ENCODE data around the gene MRPS18A.

DNA sequence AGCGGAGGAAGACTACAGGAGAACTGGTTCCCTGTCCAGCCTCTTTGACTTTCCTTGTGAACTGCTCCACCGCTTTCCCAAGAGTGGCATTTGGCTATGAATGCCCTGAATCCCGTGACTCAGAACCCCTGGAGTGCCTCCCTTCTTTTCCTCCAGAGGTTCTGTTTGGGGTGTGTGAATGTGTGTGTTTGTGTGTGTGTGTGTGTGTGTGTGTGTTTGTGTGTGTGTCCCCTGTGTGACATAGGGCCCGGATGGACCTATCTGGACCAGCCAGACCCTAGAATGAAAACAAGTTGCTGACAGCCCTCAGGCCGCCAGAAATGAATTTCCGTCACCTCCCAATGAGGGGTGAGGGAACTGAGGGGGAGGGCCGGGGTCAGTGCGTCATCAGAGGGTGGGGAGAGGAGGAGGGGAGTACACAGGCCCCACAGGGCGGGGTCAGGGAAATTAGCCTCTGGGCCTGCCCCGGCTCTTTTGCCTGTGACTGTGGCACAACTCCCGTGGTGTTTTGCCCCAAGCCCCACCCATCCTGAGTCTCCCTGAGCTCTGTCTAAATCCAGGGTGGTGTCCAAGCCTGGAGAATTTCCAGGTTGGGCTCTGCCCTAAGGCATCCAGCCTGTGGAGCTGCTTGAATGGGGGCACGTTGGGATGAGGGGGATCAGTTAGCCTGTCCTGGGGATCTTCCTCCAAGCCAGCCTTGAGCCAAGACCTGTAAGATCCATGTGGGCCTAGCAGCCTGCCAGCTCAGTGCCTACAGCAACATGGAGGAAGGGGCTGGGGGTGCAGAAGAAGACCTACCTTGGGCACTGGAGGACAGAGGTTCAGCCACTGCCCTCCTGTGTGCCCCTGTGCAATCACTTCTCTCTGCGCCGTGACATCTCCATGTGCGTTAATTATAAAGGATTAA is 15.2 kb upstream of the MRPS18A start:
- no peak for TF ChIP-seq EZH2 (IDR thresholded peaks at IDR 0.05; ENCODE audit: borderline replicate concordance, low read length)
- TF ChIP-seq, protein P1, sequence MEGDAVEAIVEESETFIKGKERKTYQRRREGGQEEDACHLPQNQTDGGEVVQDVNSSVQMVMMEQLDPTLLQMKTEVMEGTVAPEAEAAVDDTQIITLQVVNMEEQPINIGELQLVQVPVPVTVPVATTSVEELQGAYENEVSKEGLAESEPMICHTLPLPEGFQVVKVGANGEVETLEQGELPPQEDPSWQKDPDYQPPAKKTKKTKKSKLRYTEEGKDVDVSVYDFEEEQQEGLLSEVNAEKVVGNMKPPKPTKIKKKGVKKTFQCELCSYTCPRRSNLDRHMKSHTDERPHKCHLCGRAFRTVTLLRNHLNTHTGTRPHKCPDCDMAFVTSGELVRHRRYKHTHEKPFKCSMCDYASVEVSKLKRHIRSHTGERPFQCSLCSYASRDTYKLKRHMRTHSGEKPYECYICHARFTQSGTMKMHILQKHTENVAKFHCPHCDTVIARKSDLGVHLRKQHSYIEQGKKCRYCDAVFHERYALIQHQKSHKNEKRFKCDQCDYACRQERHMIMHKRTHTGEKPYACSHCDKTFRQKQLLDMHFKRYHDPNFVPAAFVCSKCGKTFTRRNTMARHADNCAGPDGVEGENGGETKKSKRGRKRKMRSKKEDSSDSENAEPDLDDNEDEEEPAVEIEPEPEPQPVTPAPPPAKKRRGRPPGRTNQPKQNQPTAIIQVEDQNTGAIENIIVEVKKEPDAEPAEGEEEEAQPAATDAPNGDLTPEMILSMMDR (IDR thresholded peaks at IDR 0.05; ENCODE audit: low read length), result no peak
